Tracheal epithelial cell (primary cell): Measurements from ENCODE around the gene SST. TPM values are rescaled to one million over a fixed set of nuclear protein-coding genes. Genes with fewer than 3 reads are reported as not detected.

Experiments used
- total RNA-seq: library from RNA; depleted of rRNA; stranded (reverse); fragments of >200 nt; gene quantifications from 2 replicates; pipeline ENCODE4 v1.2.1, GENCODE V29; 2014

Gene SST
- total RNA-seq: not detected in 2 replicates

DNA sequence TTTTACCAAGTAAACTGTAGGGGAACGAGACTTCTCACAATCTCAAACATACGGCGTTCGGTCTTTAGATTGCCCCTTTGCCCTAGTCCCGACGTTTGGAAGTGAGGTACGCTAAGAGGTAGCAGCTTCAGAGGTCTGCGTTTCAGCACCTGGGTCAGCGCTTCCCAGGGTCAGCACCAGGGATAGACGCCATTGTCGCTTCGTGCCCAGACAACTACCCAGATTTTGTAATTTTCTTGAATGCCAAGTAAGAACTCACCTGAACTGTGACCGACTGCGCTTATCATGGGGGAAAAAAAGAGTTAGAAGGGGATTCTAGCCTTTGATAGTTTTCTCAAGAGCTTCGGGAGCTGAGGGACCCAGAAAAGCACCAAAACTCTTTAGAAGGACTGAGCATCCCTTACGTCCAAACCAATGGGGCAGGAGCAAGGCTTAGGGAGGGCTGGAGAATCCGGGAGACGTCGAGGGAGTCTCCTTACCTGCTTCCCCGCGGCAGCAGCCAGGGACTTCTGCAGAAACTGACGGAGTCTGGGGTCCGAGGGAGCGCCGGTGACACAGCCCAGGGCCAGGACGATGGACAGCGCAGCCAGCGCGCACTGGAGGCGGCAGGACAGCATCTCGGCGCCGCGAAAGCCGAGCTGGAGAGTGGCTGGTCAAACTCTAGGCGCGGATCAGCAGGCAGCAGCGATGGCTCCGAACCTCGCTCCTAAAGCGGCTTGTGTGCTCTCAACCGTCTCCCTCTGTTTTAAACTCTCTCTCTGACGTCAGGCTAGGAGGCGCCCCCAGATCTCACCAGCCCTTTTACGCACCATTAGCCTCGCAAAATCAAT lies at the start of gene SST:
Gene SST (minus strand): TSS at position 720 of the 830 bp plus-strand sequence. CDS start 103 bp downstream, at position 617.

DNA sequence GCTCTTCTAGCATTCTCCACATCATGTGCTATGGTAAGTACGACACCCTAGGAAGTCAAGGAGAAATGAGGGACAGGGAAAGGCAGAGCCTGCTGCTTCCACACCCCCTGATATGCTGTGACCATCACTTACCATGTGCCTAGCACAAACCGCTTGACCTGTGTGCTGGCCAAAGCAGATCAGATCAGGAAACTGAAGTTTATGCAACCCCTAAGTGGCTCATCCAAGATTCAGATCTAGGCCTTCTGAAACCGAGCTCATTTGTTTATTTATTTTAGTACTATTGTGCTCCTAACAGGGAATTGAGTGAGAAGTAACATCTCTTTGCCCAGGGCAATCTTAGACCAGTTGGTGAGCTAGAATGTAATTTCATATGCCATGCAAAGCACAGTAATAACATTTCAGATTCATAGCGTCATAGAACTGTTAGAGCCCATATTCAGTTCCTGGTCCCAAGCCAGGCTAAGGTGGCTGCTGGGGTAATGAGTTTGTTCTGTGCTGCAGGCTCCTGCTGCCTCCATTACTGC lies 32.4 kb upstream of the SST start, which contains the start of gene RTP2:
Gene RTP2 (minus strand): TSS at position 51 of the 527 bp plus-strand sequence. CDS start 429 bp downstream, outside the sequence.

Other genes with a start within 250 kb of the SST start
- not detected in 2 replicates for gene RTP2, start 32.2 kb upstream of the SST start, total RNA-seq
- 7.9 and 9.9 TPM in 2 replicates for gene BCL6, start 75.1 kb upstream of the SST start, total RNA-seq